ENCODE data around the gene CCDC187.

Gene CCDC187

GRCh38 chr9:136291306-136292025 is 12.4 kb downstream of the CCDC187 start:
- no peak overlapping the region for H3K4me3 ChIP-seq (ENCODE audit: low read length)
- no peaks in the 10 kb centered on the region for H3K27me3 ChIP-seq (ENCODE audit: insufficient read depth, low read length)

GRCh38 chr9:136290508-136291000 is 13.3 kb downstream of the CCDC187 start:
- Histone ChIP-seq H3K27me3 (ENCODE audit: insufficient read depth, low read length) (no peaks in the 10 kb centered on the region), H3K27ac (ENCODE audit: low read length) (no peak overlapping the region), H3K4me3 (ENCODE audit: low read length) (no peak overlapping the region), H3K9me3 (ENCODE audit: insufficient read depth, low read depth, low read length) (peaks cover 6% of the 10 kb centered on the region; the same call in 1 of the 2 replicates), H3K36me3 (ENCODE audit: insufficient read depth, low read depth, low read length) (no peaks in the 10 kb centered on the region), H3K9ac (ENCODE audit: low read depth, low read length) (no peak overlapping the region), H3K4me1 (ENCODE audit: insufficient read depth, low read length) (no peaks in the 10 kb centered on the region)

More at GRCh38 chr9:136291306-136292025, 12.4 kb downstream of the CCDC187 start:
- H3K9me3 ChIP-seq (ENCODE audit: insufficient read depth, low read depth, low read length): peaks cover 6% of the 10 kb centered on the region; the same call in 1 of the 2 replicates
- H3K36me3 ChIP-seq (ENCODE audit: insufficient read depth, low read depth, low read length): no peaks in the 10 kb centered on the region
- no peaks in the 10 kb centered on the region for H3K4me1 ChIP-seq (ENCODE audit: insufficient read depth, low read length)
- no peak overlapping the region for H3K9ac ChIP-seq (ENCODE audit: low read depth, low read length)
- no peak overlapping the region for H3K27ac ChIP-seq (ENCODE audit: low read length)

- peaks cover 6% of the 10 kb centered on the region; the same call in 1 of the 2 replicates for H3K9me3 ChIP-seq (ENCODE audit: insufficient read depth, low read depth, low read length)
- H3K27ac ChIP-seq (ENCODE audit: low read length): no peak overlapping the region
- H3K36me3 ChIP-seq (ENCODE audit: insufficient read depth, low read depth, low read length): no peaks in the 10 kb centered on the region
- H3K27me3 ChIP-seq (ENCODE audit: insufficient read depth, low read length): no peaks in the 10 kb centered on the region
- H3K4me1 ChIP-seq (ENCODE audit: insufficient read depth, low read length): no peaks in the 10 kb centered on the region
- H3K4me3 ChIP-seq (ENCODE audit: low read length): no peak overlapping the region
- no peak overlapping the region for H3K9ac ChIP-seq (ENCODE audit: low read depth, low read length)
Measured at GRCh38 chr9:136289651-136290507, 14.0 kb downstream of the CCDC187 start.

- Histone ChIP-seq H3K27ac (ENCODE audit: low read length) (no peak overlapping the region), H3K9me3 (ENCODE audit: insufficient read depth, low read depth, low read length) (0 out of 2 replicates have a peak, but pooled peaks cover under 1% of the 10 kb centered on the region), H3K9ac (ENCODE audit: low read depth, low read length) (no peak overlapping the region), H3K36me3 (ENCODE audit: insufficient read depth, low read depth, low read length) (no peaks in the 10 kb centered on the region), H3K4me1 (ENCODE audit: insufficient read depth, low read length) (no peaks in the 10 kb centered on the region), H3K4me3 (ENCODE audit: low read length) (no peak overlapping the region), H3K27me3 (ENCODE audit: insufficient read depth, low read length) (no peaks in the 10 kb centered on the region)
Measured at GRCh38 chr9:136287960-136288753, 15.7 kb downstream of the CCDC187 start.

GRCh38 chr9:136286987-136287379 is 16.9 kb downstream of the CCDC187 start:
- H3K27me3 ChIP-seq (ENCODE audit: insufficient read depth, low read length): no peaks in the 10 kb centered on the region
- H3K4me1 ChIP-seq (ENCODE audit: insufficient read depth, low read length): no peaks in the 10 kb centered on the region
- H3K36me3 ChIP-seq (ENCODE audit: insufficient read depth, low read depth, low read length): no peaks in the 10 kb centered on the region
- H3K4me3 ChIP-seq (ENCODE audit: low read length): no peak overlapping the region
- H3K9me3 ChIP-seq (ENCODE audit: insufficient read depth, low read depth, low read length): no peaks in the 10 kb centered on the region
- H3K9ac ChIP-seq (ENCODE audit: low read depth, low read length): no peak overlapping the region
- H3K27ac ChIP-seq (ENCODE audit: low read length): no peak overlapping the region

- Histone ChIP-seq H3K27ac (ENCODE audit: low read length) (no peak overlapping the region), H3K9me3 (ENCODE audit: insufficient read depth, low read depth, low read length) (no peaks in the 10 kb centered on the region), H3K4me1 (ENCODE audit: insufficient read depth, low read length) (no peaks in the 10 kb centered on the region), H3K27me3 (ENCODE audit: insufficient read depth, low read length) (no peaks in the 10 kb centered on the region), H3K4me3 (ENCODE audit: low read length) (no peak overlapping the region), H3K36me3 (ENCODE audit: insufficient read depth, low read depth, low read length) (no peaks in the 10 kb centered on the region), H3K9ac (ENCODE audit: low read depth, low read length) (no peak overlapping the region)
Measured at GRCh38 chr9:136286359-136286986, 17.4 kb downstream of the CCDC187 start.

- no peak overlapping the region for H3K9ac ChIP-seq (ENCODE audit: low read depth, low read length)
- no peaks in the 10 kb centered on the region for H3K4me1 ChIP-seq (ENCODE audit: insufficient read depth, low read length)
- H3K27me3 ChIP-seq (ENCODE audit: insufficient read depth, low read length): no peaks in the 10 kb centered on the region
- no peaks in the 10 kb centered on the region for H3K9me3 ChIP-seq (ENCODE audit: insufficient read depth, low read depth, low read length)
- no peak overlapping the region for H3K4me3 ChIP-seq (ENCODE audit: low read length)
- no peaks in the 10 kb centered on the region for H3K36me3 ChIP-seq (ENCODE audit: insufficient read depth, low read depth, low read length)
- H3K27ac ChIP-seq (ENCODE audit: low read length): no peak overlapping the region
Measured at GRCh38 chr9:136285501-136286358, 18.2 kb downstream of the CCDC187 start.

GRCh38 chr9:136284951-136285350 is 18.9 kb downstream of the CCDC187 start:
- no peaks in the 10 kb centered on the region for H3K9me3 ChIP-seq (ENCODE audit: insufficient read depth, low read depth, low read length)
- no peaks in the 10 kb centered on the region for H3K27me3 ChIP-seq (ENCODE audit: insufficient read depth, low read length)
- H3K27ac ChIP-seq (ENCODE audit: low read length): no peak overlapping the region
- H3K36me3 ChIP-seq (ENCODE audit: insufficient read depth, low read depth, low read length): no peaks in the 10 kb centered on the region
- no peaks in the 10 kb centered on the region for H3K4me1 ChIP-seq (ENCODE audit: insufficient read depth, low read length)
- H3K9ac ChIP-seq (ENCODE audit: low read depth, low read length): no peak overlapping the region
- H3K4me3 ChIP-seq (ENCODE audit: low read length): no peak overlapping the region

- Histone ChIP-seq H3K36me3 (ENCODE audit: insufficient read depth, low read depth, low read length) (no peaks in the 10 kb centered on the region), H3K9ac (ENCODE audit: low read depth, low read length) (no peak overlapping the region), H3K9me3 (ENCODE audit: insufficient read depth, low read depth, low read length) (no peaks in the 10 kb centered on the region), H3K27ac (ENCODE audit: low read length) (no peak overlapping the region), H3K4me1 (ENCODE audit: insufficient read depth, low read length) (no peaks in the 10 kb centered on the region), H3K27me3 (ENCODE audit: insufficient read depth, low read length) (no peaks in the 10 kb centered on the region), H3K4me3 (ENCODE audit: low read length) (no peak overlapping the region)
Measured at GRCh38 chr9:136284311-136284710, 19.6 kb downstream of the CCDC187 start.

- H3K4me3 ChIP-seq (ENCODE audit: low read length): no peak overlapping the region
- no peak overlapping the region for H3K9ac ChIP-seq (ENCODE audit: low read depth, low read length)
- H3K4me1 ChIP-seq (ENCODE audit: insufficient read depth, low read length): no peaks in the 10 kb centered on the region
- no peaks in the 10 kb centered on the region for H3K36me3 ChIP-seq (ENCODE audit: insufficient read depth, low read depth, low read length)
- no peak overlapping the region for H3K27ac ChIP-seq (ENCODE audit: low read length)
- H3K9me3 ChIP-seq (ENCODE audit: insufficient read depth, low read depth, low read length): no peaks in the 10 kb centered on the region
- no peaks in the 10 kb centered on the region for H3K27me3 ChIP-seq (ENCODE audit: insufficient read depth, low read length)
Measured at GRCh38 chr9:136283291-136284235, 20.3 kb downstream of the CCDC187 start.

Measured in iPS-20b (cell line).